HTERT RPE-1 (cell line): Measurements from ENCODE around the gene ADCYAP1.
"Not testable (repeated sequence)": the region's sequence is repeated elsewhere in the genome, so short reads cannot be mapped to it uniquely, and the experiment has no call there.

ENCODE experiments used
- in situ Hi-C: fragments of 300-500 bp; cut with MboI; formaldehyde crosslinking; loops from 4 replicates; pipeline ENCODE4 v1.14.3; 2020; ENCODE audit warnings: low sequenced_read_pairs

Gene ADCYAP1

GRCh38 chr18:904218-905090 is at the start of gene ADCYAP1:
ADCYAP1 (plus strand) TSS chr18:904871; CDS start chr18:905387, 516 bp downstream.
- in situ Hi-C loops = no loop called here

- in situ Hi-C loops = no loop called here
Measured at GRCh38 chr18:857986-858385, 46.7 kb upstream of the ADCYAP1 start.

- in situ Hi-C loops = no loop called here
Measured at GRCh38 chr18:864872-865273, 39.8 kb upstream of the ADCYAP1 start.

DNA sequence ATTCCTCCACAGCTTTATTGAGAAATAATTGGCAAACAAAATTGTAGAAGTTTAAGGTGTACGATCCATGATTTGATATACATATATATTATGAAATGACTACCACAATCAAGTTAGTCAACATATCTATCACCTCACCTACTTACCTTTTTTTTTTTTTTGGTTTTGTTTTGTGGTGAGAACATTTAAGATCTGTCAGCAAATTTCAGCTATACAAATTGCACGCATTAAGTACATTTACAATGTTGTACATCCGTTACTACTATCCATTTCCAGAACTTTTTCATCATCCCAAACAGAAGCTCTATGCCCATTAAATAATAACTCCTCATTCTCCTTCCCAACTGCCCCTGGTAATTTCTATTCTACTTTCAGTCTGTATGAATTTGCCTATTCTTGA is 37.4 kb upstream of the ADCYAP1 start:
- in situ Hi-C loops = no loop called here

- in situ Hi-C loops = not testable (repeated sequence)
Measured at GRCh38 chr18:873426-873825, 31.2 kb upstream of the ADCYAP1 start.

GRCh38 chr18:875912-876311 is 28.8 kb upstream of the ADCYAP1 start:
- in situ Hi-C loops = no loop called here

DNA sequence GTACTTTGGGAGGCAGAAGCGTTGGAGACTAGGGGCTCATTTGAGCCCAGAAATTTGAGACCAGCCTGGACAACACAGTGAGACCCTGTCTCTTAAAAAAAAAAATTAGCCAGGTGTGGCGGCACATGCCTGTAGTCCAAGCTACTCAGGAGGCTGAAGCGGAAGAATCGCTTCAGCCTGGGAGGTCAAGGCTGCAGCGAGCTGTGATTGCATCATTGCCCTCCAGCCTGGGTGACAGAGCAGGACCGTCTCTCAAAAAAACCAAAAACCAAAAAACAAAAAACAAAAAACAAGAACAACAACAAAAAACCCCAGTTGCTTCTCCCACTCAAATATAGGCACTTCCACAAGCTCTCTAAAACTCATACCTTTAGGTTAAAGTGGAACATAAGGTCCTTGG is 27.4 kb upstream of the ADCYAP1 start:
- in situ Hi-C loops = no loop called here

DNA sequence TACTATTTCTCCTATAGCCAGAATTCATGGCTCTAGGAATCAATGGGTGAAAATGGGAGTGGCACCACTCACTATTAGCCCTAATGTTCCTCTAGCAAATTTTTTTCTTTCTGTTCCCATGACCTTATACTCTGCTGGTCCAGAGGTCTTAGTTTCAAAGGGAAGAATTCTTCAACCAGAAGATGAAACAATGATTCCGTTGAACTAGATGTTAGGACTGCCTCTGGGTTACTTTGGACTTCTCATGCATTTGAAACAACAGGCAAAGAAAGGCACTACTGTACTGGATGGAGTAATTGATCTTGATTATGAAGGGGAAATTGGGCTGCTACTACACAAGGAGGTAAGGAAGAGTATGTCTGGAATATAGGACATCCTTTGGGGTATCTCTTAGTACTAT is 18.6 kb upstream of the ADCYAP1 start:
- in situ Hi-C loops = no loop called here

GRCh38 chr18:887716-888115 is 17.0 kb upstream of the ADCYAP1 start:
- in situ Hi-C loops = no loop called here

DNA sequence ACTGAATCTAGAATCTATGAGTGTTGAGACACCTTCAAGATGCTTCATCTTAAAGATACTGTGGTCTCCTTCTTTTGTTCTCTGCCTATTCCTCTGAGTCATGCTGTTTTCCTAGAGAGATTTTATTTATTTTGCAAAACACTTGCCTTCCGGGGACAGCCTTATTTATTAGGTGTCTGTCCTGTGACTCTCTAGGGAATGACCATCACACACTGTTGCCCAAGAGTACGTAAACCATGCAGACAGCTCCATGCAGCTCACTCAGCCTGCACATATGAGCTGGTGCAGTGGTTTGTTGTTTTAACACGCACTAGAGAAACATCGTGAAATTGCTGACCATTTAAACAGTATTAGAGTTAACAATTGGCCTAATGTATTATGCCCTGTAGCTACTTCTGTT is 12.4 kb upstream of the ADCYAP1 start:
- in situ Hi-C loops = no loop called here

- in situ Hi-C loops = no loop called here
Measured at GRCh38 chr18:896315-896714, 8.4 kb upstream of the ADCYAP1 start.

GRCh38 chr18:901761-902160 is 2.9 kb upstream of the ADCYAP1 start:
- in situ Hi-C loops = no loop called here

DNA sequence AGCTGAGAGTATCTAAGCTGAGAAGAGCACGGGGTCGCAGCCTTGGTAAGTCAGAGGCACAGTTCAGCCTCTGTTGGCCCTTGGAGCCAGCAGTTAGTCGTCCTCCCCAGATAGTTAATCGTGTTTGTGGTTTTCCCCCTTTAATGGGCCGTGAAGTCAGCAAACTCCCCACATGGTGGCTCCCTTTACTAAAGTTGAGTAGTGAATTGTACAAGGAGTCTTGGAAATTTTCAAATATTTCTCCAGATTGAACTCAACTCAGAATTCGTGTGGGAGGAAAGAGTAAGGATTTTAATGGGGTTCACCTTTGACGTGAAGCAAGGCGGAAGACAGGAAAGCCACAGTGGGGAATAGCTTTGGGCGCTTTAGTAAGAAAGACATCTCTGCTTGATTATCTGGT is 2.4 kb upstream of the ADCYAP1 start:
- in situ Hi-C loops = no loop called here

DNA sequence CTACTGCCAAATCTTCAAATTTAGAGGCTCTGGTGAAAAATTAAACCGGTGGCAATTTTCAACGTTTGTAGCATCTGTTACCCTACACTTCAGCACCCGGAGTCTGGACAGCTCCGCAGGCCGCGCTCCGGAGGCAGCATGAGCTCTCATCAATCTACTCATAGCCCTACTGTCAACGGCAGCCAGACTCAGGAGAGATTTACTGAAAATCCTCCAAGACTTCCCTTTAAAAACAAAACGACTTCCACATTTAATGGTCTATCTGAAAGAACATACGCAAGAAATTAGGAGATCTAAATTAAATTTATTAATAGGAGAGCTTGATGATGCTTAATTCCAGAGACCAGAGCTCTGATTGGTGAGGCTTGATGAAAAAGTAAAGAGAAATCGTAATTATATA is 970 bp upstream of the ADCYAP1 start:
- in situ Hi-C loops = no loop called here

- in situ Hi-C loops = no loop called here
Measured at GRCh38 chr18:905307-905947, 756 bp downstream of the ADCYAP1 start.

DNA sequence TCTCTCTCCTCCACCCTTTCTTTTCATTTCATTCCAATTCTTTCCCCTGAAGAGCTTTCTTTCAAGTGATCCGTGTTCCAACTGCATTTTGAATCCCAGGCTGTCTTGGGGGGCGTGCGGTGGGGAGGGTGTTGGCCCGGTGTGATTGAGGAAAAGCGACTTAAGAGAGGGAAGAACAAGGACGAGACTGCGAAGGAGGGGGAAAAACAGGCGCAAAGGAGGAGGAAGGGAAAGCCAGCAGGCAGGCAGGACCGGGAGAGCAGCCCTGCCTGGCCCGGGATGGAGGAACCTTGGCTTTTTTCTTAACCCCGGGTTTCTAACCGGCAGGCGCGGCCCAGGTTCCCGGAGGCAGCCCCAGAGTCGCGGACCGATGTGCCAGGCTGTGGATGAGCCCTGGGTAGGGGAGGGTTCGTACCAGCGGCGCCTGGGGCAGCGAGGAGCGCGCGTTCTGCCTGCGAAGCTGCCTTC is 1.3 kb downstream of the ADCYAP1 start:
- in situ Hi-C loops = no loop called here

- in situ Hi-C loops = no loop called here
Measured at GRCh38 chr18:906416-907114, 1.9 kb downstream of the ADCYAP1 start.

- in situ Hi-C loops = no loop called here
Measured at GRCh38 chr18:907115-907884, 2.6 kb downstream of the ADCYAP1 start.

- in situ Hi-C loops = no loop called here
Measured at GRCh38 chr18:907885-908757, 3.5 kb downstream of the ADCYAP1 start.
